K562 (cell line): Measurements from ENCODE around the gene TP53I3. TPM values are rescaled to one million over a fixed set of nuclear protein-coding genes. Genes with fewer than 3 reads are reported as not detected.

Experiments
- CBFA2T3 ChIP-seq: fragments of 450-650 bp; IDR thresholded peaks from 2 replicates; pipeline ENCODE4 v1.6.1; 2017
- CHAMP1 ChIP-seq: fragments of 450-650 bp; IDR thresholded peaks from 2 replicates; pipeline ENCODE4 v1.6.1; 2016; ENCODE audit warnings: mild to moderate bottlenecking
- GATA2 ChIP-seq: sonication (generic); formaldehyde crosslinking; IDR thresholded peaks from 2 replicates; pipeline ENCODE4 v1.4.0; 2020; ENCODE audit warnings: mild to moderate bottlenecking, missing genetic modification reagents
- HES1 ChIP-seq: fragments of 450-650 bp; IDR thresholded peaks from 2 replicates; pipeline ENCODE4 v1.6.1; 2016; ENCODE audit warnings: low read depth, mild to moderate bottlenecking, moderate library complexity
- MEF2A ChIP-seq: IDR thresholded peaks from 2 replicates; pipeline ENCODE4 v1.6.1; 2011; ENCODE audit warnings: low read depth, mild to moderate bottlenecking, low read length, moderate library complexity; ENCODE audit not compliant: control insufficient read depth
- NR1H2 ChIP-seq: sonication (generic); formaldehyde crosslinking; IDR thresholded peaks from 2 replicates; pipeline ENCODE4 v1.4.0; 2020; ENCODE audit warnings: mild to moderate bottlenecking, missing genetic modification reagents
- PHF21A ChIP-seq: fragments of 450-650 bp; IDR thresholded peaks from 2 replicates; pipeline ENCODE4 v1.6.1; 2017; ENCODE audit warnings: low read depth, borderline replicate concordance
- SP2 ChIP-seq: IDR thresholded peaks from 2 replicates; pipeline ENCODE4 v1.6.1; 2011; ENCODE audit warnings: mild to moderate bottlenecking, low read depth, low read length, moderate library complexity; ENCODE audit not compliant: poor library complexity, severe bottlenecking; ENCODE audit errors: extremely low read depth
- TCFL5 ChIP-seq: fragments of 250-450 bp; sonication (Bioruptor Pico); conservative IDR thresholded peaks from 2 replicates; pipeline ENCODE4 v1.6.1; 2021; ENCODE audit warnings: mild to moderate bottlenecking, moderate library complexity, matching md5 sums
- ZC3H4 ChIP-seq: sonication (generic); formaldehyde crosslinking; IDR thresholded peaks from 2 replicates; pipeline ENCODE4 v1.9.0; 2021; ENCODE audit warnings: missing genetic modification reagents, borderline replicate concordance
- ZFP30 ChIP-seq: fragments of 250-450 bp; sonication (Bioruptor Pico); IDR thresholded peaks from 2 replicates; pipeline ENCODE4 v1.8.0; 2022; ENCODE audit warnings: moderate library complexity, mild to moderate bottlenecking, inconsistent platforms, borderline replicate concordance
- ZNF280A ChIP-seq: fragments of 450-650 bp; IDR thresholded peaks from 2 replicates; pipeline ENCODE4 v1.6.1; 2018; ENCODE audit warnings: mild to moderate bottlenecking, low read depth; ENCODE audit not compliant: partially characterized antibody
- ZNF445 ChIP-seq: fragments of 250-450 bp; sonication (Bioruptor Pico); IDR thresholded peaks from 2 replicates; pipeline ENCODE4 v1.4.0; 2020; ENCODE audit warnings: low read depth, mild to moderate bottlenecking, moderate library complexity
- ZNF707 ChIP-seq: fragments of 250-450 bp; sonication (Bioruptor Pico); conservative IDR thresholded peaks from 2 replicates; pipeline ENCODE4 v1.8.0; 2022; ENCODE audit warnings: inconsistent platforms, mild to moderate bottlenecking, moderate library complexity
- polyA plus RNA-seq, 8 experiments: library from polyadenylated mRNA; depleted of rRNA in 4 of 8; stranded (reverse) in 5 of 8; unstranded in 3 of 8; fragments of >200 nt; fragmentation: Nextera tagmentation in 2 of 8; fragmentation: Illumina TruSeq in 1 of 8; extraction: Ambion mirVana in 2 of 8; extraction: Trizol in 1 of 8; gene quantifications; 2 replicates each; pipeline versions ENCODE4 v1.2.1 to v1.2.3, GENCODE V29; 2011 to 2014; ENCODE audit warnings: inconsistent platforms in 1 of 8, missing spikeins in 1 of 8
- total RNA-seq, 7 experiments: library from RNA; depleted of rRNA in 6 of 7; stranded (reverse); fragments of >200 nt in 6 of 7; fragmentation: Illumina TruSeq in 2 of 7; extraction: Trizol in 2 of 7; gene quantifications; 2 replicates each; pipeline versions ENCODE4 v1.2.1 to v1.2.3, GENCODE V29; 2011 to 2021; ENCODE audit warnings: low replicate concordance in 1 of 7
- TF ChIP-seq, protein P1 (sequence below): fragments of 450-650 bp; IDR thresholded peaks from one replicate; pipeline ENCODE4 v1.6.1; 2018; ENCODE audit warnings: mild to moderate bottlenecking, moderate library complexity; ENCODE audit not compliant: partially characterized antibody
- TF ChIP-seq, protein P2 (sequence below), 2 experiments: fragments of 150-350 bp in 1 of 2; IDR thresholded peaks; 2 replicates each; pipeline ENCODE4 v1.6.1; 2012 to 2016; ENCODE audit warnings: low read depth in 2 of 2, low read length in 2 of 2, mild to moderate bottlenecking in 1 of 2, moderate library complexity in 1 of 2

Gene TP53I3
- total and polyA plus RNA-seq, 9 of the 15 experiments (the other 6 are each of a cell fraction or from before 2014, with no cell fraction given) = 0.65 to 9.5 (median 5.6) TPM

DNA sequence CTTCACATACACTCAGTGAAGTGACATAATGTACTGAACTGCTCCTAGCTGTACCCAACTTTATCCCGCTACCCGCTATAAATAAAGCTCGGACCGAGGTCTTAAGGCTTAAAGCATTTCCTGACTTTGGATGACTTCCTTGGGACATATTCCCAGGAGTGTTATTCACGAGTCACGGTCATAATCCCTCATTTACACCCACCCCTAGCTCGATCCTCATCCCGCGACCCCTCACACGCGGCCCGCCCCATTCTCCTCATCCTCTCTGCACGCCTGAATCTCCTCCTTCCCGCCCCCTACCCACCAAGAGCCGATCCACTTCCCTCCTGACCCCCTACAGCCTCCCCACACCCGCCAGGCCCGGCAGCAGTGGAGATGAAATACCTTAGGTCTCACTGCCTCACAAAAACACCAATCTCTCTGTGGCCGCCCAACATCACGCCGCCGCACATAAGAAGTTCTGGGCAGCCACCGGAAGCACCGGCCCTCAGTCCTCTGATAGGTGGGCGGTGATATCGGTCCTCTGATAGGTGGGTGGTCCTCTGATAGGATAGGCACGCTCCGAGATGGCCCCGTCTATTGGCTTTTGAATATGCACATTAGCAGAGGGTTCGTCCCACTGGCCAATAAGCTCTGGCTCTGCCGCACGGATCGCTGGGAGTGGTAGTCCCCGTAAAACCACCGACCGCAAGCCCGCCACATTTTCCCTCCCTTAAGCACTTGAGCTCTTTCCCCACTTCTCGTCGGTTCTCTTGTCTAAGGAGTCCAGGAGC is 37.5 kb downstream of the TP53I3 start, which contains the start of gene WDCP (continued):
- no peak for TF ChIP-seq ZNF445
- no peak for TF ChIP-seq CBFA2T3
- peak; percentile 88 for TF ChIP-seq SP2
- no peak for TF ChIP-seq CHAMP1
- TF ChIP-seq, protein P1, sequence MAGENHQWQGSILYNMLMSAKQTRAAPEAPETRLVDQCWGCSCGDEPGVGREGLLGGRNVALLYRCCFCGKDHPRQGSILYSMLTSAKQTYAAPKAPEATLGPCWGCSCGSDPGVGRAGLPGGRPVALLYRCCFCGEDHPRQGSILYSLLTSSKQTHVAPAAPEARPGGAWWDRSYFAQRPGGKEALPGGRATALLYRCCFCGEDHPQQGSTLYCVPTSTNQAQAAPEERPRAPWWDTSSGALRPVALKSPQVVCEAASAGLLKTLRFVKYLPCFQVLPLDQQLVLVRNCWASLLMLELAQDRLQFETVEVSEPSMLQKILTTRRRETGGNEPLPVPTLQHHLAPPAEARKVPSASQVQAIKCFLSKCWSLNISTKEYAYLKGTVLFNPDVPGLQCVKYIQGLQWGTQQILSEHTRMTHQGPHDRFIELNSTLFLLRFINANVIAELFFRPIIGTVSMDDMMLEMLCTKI = no peak
- TF ChIP-seq ZNF707 (CRISPR knock-in tag) = no peak
- no peak for TF ChIP-seq ZNF280A
- no peak for TF ChIP-seq TCFL5
- no peak for TF ChIP-seq GATA2 (CRISPR knock-in tag)
- TF ChIP-seq ZC3H4 (CRISPR knock-in tag) = no peak
- TF ChIP-seq, protein P2, sequence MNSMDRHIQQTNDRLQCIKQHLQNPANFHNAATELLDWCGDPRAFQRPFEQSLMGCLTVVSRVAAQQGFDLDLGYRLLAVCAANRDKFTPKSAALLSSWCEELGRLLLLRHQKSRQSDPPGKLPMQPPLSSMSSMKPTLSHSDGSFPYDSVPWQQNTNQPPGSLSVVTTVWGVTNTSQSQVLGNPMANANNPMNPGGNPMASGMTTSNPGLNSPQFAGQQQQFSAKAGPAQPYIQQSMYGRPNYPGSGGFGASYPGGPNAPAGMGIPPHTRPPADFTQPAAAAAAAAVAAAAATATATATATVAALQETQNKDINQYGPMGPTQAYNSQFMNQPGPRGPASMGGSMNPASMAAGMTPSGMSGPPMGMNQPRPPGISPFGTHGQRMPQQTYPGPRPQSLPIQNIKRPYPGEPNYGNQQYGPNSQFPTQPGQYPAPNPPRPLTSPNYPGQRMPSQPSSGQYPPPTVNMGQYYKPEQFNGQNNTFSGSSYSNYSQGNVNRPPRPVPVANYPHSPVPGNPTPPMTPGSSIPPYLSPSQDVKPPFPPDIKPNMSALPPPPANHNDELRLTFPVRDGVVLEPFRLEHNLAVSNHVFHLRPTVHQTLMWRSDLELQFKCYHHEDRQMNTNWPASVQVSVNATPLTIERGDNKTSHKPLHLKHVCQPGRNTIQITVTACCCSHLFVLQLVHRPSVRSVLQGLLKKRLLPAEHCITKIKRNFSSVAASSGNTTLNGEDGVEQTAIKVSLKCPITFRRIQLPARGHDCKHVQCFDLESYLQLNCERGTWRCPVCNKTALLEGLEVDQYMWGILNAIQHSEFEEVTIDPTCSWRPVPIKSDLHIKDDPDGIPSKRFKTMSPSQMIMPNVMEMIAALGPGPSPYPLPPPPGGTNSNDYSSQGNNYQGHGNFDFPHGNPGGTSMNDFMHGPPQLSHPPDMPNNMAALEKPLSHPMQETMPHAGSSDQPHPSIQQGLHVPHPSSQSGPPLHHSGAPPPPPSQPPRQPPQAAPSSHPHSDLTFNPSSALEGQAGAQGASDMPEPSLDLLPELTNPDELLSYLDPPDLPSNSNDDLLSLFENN (IDR thresholded peaks at IDR 0.05; ENCODE audit: low read depth in 2 of 2, low read length in 2 of 2) = 0 out of 4 replicates have a peak, but pooled peaks of 1 of the 2 experiments have one; percentile 21
- no peak for TF ChIP-seq PHF21A
- no peak for TF ChIP-seq NR1H2 (CRISPR knock-in tag)
- TF ChIP-seq ZFP30 (CRISPR knock-in tag) = no peak
- TF ChIP-seq MEF2A = no peak
- no peak for TF ChIP-seq HES1
